HEK293 (cell line): ENCODE data around the gene TXNDC11.

Source experiments
- TCF7L2 ChIP-seq: IDR thresholded peaks from 2 replicates; pipeline ENCODE4 v1.6.1; 2011; ENCODE audit warnings: low read depth, mild to moderate bottlenecking, inconsistent platforms, low read length, moderate library complexity, borderline replicate concordance
- ZNF121 ChIP-seq: fragments of 450-650 bp; formaldehyde crosslinking; IDR thresholded peaks from 2 replicates; pipeline ENCODE4 v1.5.1; 2016; ENCODE audit warnings: missing biosample characterization, missing genetic modification characterization
- ZNF248 ChIP-seq: fragments of 450-650 bp; formaldehyde crosslinking; IDR thresholded peaks from 2 replicates; pipeline ENCODE4 v1.5.1; 2017; ENCODE audit warnings: missing biosample characterization, missing genetic modification characterization
- ZNF274 ChIP-seq, 2 experiments: fragments of 200-500 bp in 1 of 2; fragments of 450-650 bp in 1 of 2; sonication (Bioruptor generic) in 1 of 2; formaldehyde crosslinking in 1 of 2; IDR thresholded peaks; 2 replicates each; pipeline versions ENCODE4 v1.5.1 to v1.6.1; 2014 to 2016; ENCODE audit warnings: borderline replicate concordance in 1 of 2, inconsistent platforms in 1 of 2, low read length in 1 of 2, missing biosample characterization in 1 of 2, missing genetic modification characterization in 1 of 2
- ZNF416 ChIP-seq: fragments of 450-650 bp; formaldehyde crosslinking; IDR thresholded peaks from 2 replicates; pipeline ENCODE4 v1.5.1; 2016; ENCODE audit warnings: missing biosample characterization, missing genetic modification characterization
- TF ChIP-seq, protein P1 (sequence below): fragments of 450-650 bp; formaldehyde crosslinking; IDR thresholded peaks from 2 replicates; pipeline ENCODE4 v1.5.1; 2016; ENCODE audit warnings: missing biosample characterization, missing genetic modification characterization
- TF ChIP-seq, protein P2 (sequence below): fragments of 450-650 bp; formaldehyde crosslinking; IDR thresholded peaks from 2 replicates; pipeline ENCODE4 v1.5.1; 2017; ENCODE audit warnings: missing biosample characterization, missing genetic modification characterization
- TF ChIP-seq, protein P3 (sequence below): fragments of 450-650 bp; formaldehyde crosslinking; IDR thresholded peaks from 2 replicates; pipeline ENCODE4 v1.5.1; 2016; ENCODE audit warnings: missing biosample characterization, missing genetic modification characterization
- TF ChIP-seq, protein P4 (sequence below): IDR thresholded peaks from 2 replicates; pipeline ENCODE4 v1.6.1; 2011; ENCODE audit warnings: mild to moderate bottlenecking, low read depth, low read length, borderline replicate concordance
- TF ChIP-seq, protein P5 (sequence below): fragments of 450-650 bp; formaldehyde crosslinking; IDR thresholded peaks from 2 replicates; pipeline ENCODE4 v1.5.1; 2016; ENCODE audit warnings: missing biosample characterization, missing genetic modification characterization, borderline replicate concordance
- TF ChIP-seq, protein P6 (sequence below): fragments of 450-650 bp; formaldehyde crosslinking; IDR thresholded peaks from 2 replicates; pipeline ENCODE4 v1.5.1; 2016; ENCODE audit warnings: missing biosample characterization, missing genetic modification characterization
- TF ChIP-seq, protein P7 (sequence below): fragments of 450-650 bp; formaldehyde crosslinking; IDR thresholded peaks from 2 replicates; pipeline ENCODE4 v1.5.1; 2016; ENCODE audit warnings: missing biosample characterization, missing genetic modification characterization
- TF ChIP-seq, protein P8 (sequence below): fragments of 450-650 bp; formaldehyde crosslinking; IDR thresholded peaks from 2 replicates; pipeline ENCODE4 v1.5.1; 2016; ENCODE audit warnings: missing biosample characterization, missing genetic modification characterization

DNA sequence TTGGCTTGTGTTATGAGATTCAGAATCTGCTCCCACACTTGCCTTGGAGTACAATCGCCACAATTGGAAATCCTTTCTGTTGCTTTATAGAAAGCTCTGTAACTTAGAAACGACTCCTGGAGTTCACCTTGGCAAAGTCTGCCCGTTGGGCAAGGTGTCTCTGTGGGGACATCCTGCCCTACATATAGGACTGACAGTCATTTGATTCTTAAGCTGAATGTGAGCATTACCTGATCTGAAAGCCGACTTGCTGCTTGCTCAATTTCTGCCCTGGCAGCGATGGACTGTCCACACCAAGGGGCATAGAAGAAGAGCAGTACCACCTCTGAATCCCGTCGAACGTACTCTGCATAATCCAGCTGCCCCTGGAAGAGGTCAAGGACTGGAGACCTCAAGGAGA is 6.9 kb downstream of the TXNDC11 start:
- TF ChIP-seq ZNF274 (IDR thresholded peaks at IDR 0.05; ENCODE audit: low read length) (no peak), ZNF274 (tag by site-specific recombination; IDR thresholded peaks at IDR 0.05; ENCODE audit: borderline replicate concordance) (no peak), ZNF248 (tag by site-specific recombination) (no peak), ZNF121 (tag by site-specific recombination) (no peak), ZNF416 (no peak), TCF7L2 (no peak)
- TF ChIP-seq, protein P1, sequence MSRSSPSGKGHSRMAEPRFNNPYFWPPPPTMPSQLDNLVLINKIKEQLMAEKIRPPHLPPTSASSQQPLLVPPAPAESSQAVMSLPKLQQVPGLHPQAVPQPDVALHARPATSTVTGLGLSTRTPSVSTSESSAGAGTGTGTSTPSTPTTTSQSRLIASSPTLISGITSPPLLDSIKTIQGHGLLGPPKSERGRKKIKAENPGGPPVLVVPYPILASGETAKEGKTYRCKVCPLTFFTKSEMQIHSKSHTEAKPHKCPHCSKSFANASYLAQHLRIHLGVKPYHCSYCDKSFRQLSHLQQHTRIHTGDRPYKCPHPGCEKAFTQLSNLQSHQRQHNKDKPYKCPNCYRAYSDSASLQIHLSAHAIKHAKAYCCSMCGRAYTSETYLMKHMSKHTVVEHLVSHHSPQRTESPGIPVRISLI (tag by site-specific recombination) = no peak
- TF ChIP-seq, protein P2, sequence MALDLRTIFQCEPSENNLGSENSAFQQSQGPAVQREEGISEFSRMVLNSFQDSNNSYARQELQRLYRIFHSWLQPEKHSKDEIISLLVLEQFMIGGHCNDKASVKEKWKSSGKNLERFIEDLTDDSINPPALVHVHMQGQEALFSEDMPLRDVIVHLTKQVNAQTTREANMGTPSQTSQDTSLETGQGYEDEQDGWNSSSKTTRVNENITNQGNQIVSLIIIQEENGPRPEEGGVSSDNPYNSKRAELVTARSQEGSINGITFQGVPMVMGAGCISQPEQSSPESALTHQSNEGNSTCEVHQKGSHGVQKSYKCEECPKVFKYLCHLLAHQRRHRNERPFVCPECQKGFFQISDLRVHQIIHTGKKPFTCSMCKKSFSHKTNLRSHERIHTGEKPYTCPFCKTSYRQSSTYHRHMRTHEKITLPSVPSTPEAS (tag by site-specific recombination) = no peak
- TF ChIP-seq, protein P3, sequence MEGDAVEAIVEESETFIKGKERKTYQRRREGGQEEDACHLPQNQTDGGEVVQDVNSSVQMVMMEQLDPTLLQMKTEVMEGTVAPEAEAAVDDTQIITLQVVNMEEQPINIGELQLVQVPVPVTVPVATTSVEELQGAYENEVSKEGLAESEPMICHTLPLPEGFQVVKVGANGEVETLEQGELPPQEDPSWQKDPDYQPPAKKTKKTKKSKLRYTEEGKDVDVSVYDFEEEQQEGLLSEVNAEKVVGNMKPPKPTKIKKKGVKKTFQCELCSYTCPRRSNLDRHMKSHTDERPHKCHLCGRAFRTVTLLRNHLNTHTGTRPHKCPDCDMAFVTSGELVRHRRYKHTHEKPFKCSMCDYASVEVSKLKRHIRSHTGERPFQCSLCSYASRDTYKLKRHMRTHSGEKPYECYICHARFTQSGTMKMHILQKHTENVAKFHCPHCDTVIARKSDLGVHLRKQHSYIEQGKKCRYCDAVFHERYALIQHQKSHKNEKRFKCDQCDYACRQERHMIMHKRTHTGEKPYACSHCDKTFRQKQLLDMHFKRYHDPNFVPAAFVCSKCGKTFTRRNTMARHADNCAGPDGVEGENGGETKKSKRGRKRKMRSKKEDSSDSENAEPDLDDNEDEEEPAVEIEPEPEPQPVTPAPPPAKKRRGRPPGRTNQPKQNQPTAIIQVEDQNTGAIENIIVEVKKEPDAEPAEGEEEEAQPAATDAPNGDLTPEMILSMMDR (tag by site-specific recombination) = no peak
- TF ChIP-seq, protein P4, sequence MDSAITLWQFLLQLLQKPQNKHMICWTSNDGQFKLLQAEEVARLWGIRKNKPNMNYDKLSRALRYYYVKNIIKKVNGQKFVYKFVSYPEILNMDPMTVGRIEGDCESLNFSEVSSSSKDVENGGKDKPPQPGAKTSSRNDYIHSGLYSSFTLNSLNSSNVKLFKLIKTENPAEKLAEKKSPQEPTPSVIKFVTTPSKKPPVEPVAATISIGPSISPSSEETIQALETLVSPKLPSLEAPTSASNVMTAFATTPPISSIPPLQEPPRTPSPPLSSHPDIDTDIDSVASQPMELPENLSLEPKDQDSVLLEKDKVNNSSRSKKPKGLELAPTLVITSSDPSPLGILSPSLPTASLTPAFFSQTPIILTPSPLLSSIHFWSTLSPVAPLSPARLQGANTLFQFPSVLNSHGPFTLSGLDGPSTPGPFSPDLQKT = no peak
- TF ChIP-seq, protein P5, sequence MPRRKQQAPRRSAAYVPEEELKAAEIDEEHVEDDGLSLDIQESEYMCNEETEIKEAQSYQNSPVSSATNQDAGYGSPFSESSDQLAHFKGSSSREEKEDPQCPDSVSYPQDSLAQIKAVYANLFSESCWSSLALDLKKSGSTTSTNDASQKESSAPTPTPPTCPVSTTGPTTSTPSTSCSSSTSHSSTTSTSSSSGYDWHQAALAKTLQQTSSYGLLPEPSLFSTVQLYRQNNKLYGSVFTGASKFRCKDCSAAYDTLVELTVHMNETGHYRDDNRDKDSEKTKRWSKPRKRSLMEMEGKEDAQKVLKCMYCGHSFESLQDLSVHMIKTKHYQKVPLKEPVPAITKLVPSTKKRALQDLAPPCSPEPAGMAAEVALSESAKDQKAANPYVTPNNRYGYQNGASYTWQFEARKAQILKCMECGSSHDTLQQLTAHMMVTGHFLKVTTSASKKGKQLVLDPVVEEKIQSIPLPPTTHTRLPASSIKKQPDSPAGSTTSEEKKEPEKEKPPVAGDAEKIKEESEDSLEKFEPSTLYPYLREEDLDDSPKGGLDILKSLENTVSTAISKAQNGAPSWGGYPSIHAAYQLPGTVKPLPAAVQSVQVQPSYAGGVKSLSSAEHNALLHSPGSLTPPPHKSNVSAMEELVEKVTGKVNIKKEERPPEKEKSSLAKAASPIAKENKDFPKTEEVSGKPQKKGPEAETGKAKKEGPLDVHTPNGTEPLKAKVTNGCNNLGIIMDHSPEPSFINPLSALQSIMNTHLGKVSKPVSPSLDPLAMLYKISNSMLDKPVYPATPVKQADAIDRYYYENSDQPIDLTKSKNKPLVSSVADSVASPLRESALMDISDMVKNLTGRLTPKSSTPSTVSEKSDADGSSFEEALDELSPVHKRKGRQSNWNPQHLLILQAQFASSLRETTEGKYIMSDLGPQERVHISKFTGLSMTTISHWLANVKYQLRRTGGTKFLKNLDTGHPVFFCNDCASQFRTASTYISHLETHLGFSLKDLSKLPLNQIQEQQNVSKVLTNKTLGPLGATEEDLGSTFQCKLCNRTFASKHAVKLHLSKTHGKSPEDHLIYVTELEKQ (tag by site-specific recombination) = no peak
- TF ChIP-seq, protein P6, sequence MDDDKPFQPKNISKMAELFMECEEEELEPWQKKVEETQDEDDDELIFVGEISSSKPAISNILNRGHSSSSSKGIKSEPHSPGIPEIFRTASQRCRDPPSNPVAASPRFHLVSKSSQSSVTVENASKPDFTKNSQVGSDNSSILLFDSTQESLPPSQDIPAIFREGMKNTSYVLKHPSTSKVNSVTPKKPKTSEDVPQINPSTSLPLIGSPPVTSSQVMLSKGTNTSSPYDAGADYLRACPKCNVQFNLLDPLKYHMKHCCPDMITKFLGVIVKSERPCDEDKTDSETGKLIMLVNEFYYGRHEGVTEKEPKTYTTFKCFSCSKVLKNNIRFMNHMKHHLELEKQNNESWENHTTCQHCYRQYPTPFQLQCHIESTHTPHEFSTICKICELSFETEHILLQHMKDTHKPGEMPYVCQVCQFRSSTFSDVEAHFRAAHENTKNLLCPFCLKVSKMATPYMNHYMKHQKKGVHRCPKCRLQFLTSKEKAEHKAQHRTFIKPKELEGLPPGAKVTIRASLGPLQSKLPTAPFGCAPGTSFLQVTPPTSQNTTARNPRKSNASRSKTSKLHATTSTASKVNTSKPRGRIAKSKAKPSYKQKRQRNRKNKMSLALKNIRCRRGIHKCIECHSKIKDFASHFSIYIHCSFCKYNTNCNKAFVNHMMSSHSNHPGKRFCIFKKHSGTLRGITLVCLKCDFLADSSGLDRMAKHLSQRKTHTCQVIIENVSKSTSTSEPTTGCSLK (tag by site-specific recombination) = no peak
- TF ChIP-seq, protein P7, sequence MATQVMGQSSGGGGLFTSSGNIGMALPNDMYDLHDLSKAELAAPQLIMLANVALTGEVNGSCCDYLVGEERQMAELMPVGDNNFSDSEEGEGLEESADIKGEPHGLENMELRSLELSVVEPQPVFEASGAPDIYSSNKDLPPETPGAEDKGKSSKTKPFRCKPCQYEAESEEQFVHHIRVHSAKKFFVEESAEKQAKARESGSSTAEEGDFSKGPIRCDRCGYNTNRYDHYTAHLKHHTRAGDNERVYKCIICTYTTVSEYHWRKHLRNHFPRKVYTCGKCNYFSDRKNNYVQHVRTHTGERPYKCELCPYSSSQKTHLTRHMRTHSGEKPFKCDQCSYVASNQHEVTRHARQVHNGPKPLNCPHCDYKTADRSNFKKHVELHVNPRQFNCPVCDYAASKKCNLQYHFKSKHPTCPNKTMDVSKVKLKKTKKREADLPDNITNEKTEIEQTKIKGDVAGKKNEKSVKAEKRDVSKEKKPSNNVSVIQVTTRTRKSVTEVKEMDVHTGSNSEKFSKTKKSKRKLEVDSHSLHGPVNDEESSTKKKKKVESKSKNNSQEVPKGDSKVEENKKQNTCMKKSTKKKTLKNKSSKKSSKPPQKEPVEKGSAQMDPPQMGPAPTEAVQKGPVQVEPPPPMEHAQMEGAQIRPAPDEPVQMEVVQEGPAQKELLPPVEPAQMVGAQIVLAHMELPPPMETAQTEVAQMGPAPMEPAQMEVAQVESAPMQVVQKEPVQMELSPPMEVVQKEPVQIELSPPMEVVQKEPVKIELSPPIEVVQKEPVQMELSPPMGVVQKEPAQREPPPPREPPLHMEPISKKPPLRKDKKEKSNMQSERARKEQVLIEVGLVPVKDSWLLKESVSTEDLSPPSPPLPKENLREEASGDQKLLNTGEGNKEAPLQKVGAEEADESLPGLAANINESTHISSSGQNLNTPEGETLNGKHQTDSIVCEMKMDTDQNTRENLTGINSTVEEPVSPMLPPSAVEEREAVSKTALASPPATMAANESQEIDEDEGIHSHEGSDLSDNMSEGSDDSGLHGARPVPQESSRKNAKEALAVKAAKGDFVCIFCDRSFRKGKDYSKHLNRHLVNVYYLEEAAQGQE (tag by site-specific recombination) = no peak
- TF ChIP-seq, protein P8, sequence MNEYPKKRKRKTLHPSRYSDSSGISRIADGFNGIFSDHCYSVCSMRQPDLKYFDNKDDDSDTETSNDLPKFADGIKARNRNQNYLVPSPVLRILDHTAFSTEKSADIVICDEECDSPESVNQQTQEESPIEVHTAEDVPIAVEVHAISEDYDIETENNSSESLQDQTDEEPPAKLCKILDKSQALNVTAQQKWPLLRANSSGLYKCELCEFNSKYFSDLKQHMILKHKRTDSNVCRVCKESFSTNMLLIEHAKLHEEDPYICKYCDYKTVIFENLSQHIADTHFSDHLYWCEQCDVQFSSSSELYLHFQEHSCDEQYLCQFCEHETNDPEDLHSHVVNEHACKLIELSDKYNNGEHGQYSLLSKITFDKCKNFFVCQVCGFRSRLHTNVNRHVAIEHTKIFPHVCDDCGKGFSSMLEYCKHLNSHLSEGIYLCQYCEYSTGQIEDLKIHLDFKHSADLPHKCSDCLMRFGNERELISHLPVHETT = no peak
